Measurements from ENCODE around the gene CCDC82.

DNA sequence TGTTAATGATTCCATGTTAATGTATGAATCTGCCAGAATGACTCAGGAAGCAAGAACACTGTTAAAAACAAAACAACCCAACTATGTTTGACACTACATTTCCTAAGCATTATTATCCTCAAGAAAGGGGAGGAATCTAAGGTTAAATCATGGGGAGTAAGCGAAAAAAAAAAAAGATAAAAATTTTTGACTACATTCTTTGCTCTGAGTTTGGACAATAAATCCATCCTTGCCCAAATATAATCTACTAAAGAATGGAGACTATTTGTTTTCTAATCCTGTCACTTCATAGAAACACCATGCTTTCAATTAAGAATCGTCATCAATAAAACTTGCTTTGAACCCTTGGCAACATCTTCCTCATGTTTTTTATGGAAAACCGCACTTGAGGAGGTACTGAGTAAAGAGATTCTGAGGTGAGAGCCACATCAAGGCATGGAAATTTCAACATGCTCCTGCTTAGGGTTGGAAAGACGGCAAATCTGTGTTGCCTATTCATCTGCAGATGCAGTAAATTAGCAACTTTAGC lies 56.5 kb downstream of the CCDC82 start:
- TF ChIP-seq EZH2phosphoT487 (IDR thresholded peaks at IDR 0.05; ENCODE audit: borderline replicate concordance, low read depth) (no peak), EP300 (IDR thresholded peaks at IDR 0.05; ENCODE audit: borderline replicate concordance in 1 of 2, low read depth in 1 of 2, low read length in 1 of 2) (no peak), RXRA (IDR thresholded peaks at IDR 0.05; ENCODE audit: borderline replicate concordance, low read depth) (no peak), RFX5 (IDR thresholded peaks at IDR 0.05; ENCODE audit: low read length) (no peak), USF1 (IDR thresholded peaks at IDR 0.05; ENCODE audit: borderline replicate concordance, low read depth) (no peak), POLR2AphosphoS5 (IDR thresholded peaks at IDR 0.05; ENCODE audit: low read depth, low read length) (no peak), MAX (IDR thresholded peaks at IDR 0.05; ENCODE audit: low read depth) (no peak), CTCF (IDR thresholded peaks at IDR 0.05) (no peak), REST (IDR thresholded peaks at IDR 0.05; ENCODE audit: low read depth, low read length) (no peak)
